SK-N-SH (cell line): ENCODE data around the gene CDK13. TPM values are rescaled to one million over a fixed set of nuclear protein-coding genes. Genes with fewer than 3 reads are reported as not detected.

Experiments
- CTCF ChIA-PET: fragments of 300-600, 350-600 bp; formaldehyde crosslinking; extraction: SDS; loops from one replicate; lab custom pipeline; 2021; lab: Yijun Ruan, JAX
- POLR2A ChIA-PET: fragments of 350-600 bp; sonication (Branson Sonifier 250); formaldehyde crosslinking; extraction: SDS; loops from one replicate; lab custom pipeline; 2020; ENCODE audit warnings: antibody characterized with exemption, inconsistent platforms; lab: Yijun Ruan, JAX
- DNase-seq: peaks from one replicate; pipeline ENCODE4 v3.0.0; 2012
- H2AFZ ChIP-seq: fragments of 200-600 bp; sonication (generic); 2 replicates; pipeline ENCODE4 v1.8.1; 2016; ENCODE audit warnings: antibody characterized with exemption, mild to moderate bottlenecking, low read depth
- H3F3A ChIP-seq: fragments of 200-600 bp; sonication (generic); replicated peaks from 2 replicates; pipeline ENCODE3; 2016; ENCODE audit warnings: antibody characterized with exemption, mild to moderate bottlenecking; ENCODE audit not compliant: insufficient read depth
- H3K27ac ChIP-seq, 2 experiments: fragments of 200-500 bp in 1 of 2; fragments of 200-600 bp in 1 of 2; sonication (Bioruptor generic) in 1 of 2; sonication (generic), shearing (Covaris generic) in 1 of 2; 2 replicates each; pipeline versions ENCODE4 v1.5.1 to v1.6.1; 2014 to 2016; ENCODE audit warnings: low read depth in 2 of 2, inconsistent platforms in 1 of 2, low read length in 1 of 2, mild to moderate bottlenecking in 1 of 2, mixed read lengths in 1 of 2
- H3K27me3 ChIP-seq: fragments of 200-600 bp; sonication (generic), shearing (Covaris generic); 2 replicates; pipeline ENCODE4 v1.6.1; 2016; ENCODE audit warnings: mixed run types; ENCODE audit not compliant: insufficient read depth
- H3K36me3 ChIP-seq, 2 experiments: fragments of 200-500 bp in 1 of 2; fragments of 200-600 bp in 1 of 2; sonication (Bioruptor generic) in 1 of 2; sonication (generic) in 1 of 2; replicated peaks in 1 of 2; 2 replicates each; pipeline versions ENCODE3 to v1.5.1; 2014 to 2016; ENCODE audit warnings: low read length in 1 of 2, mild to moderate bottlenecking in 1 of 2; ENCODE audit not compliant: insufficient read depth in 2 of 2, control insufficient read depth in 1 of 2
- H3K4me1 ChIP-seq, 2 experiments: fragments of 200-500 bp in 1 of 2; fragments of 200-600 bp in 1 of 2; sonication (Bioruptor generic) in 1 of 2; sonication (generic), shearing (Covaris generic) in 1 of 2; 2 replicates each; pipeline versions ENCODE4 v1.5.1 to v1.6.1; 2014 to 2016; ENCODE audit warnings: low read depth in 1 of 2, low read length in 1 of 2, mixed run types in 1 of 2; ENCODE audit not compliant: insufficient read depth in 2 of 2, control insufficient read depth in 1 of 2
- H3K4me2 ChIP-seq: fragments of 200-600 bp; sonication (generic), shearing (Covaris generic); 2 replicates; pipeline ENCODE4 v1.6.1; 2017; ENCODE audit warnings: mixed run types
- H3K4me3 ChIP-seq, 2 experiments: fragments of 200-500 bp in 1 of 2; fragments of 200-600 bp in 1 of 2; sonication (Bioruptor generic) in 1 of 2; sonication (generic), shearing (Covaris generic) in 1 of 2; 2 replicates each; pipeline versions ENCODE4 v1.5.1 to v1.8.1; 2014 to 2016; ENCODE audit warnings: low read depth in 2 of 2, inconsistent platforms in 1 of 2, low read length in 1 of 2, mild to moderate bottlenecking in 1 of 2, mixed read lengths in 1 of 2, moderate library complexity in 1 of 2
- H3K79me2 ChIP-seq: fragments of 200-600 bp; sonication (generic); 2 replicates; pipeline ENCODE4 v1.8.1; 2017; ENCODE audit warnings: mild to moderate bottlenecking; ENCODE audit not compliant: insufficient read depth
- H3K9ac ChIP-seq: fragments of 200-600 bp; sonication (generic); 2 replicates; pipeline ENCODE4 v1.6.1; 2017; ENCODE audit warnings: mixed run types
- H3K9me2 ChIP-seq: fragments of 200-600 bp; sonication (generic); 2 replicates; pipeline ENCODE4 v1.6.1; 2017; ENCODE audit warnings: mixed run types
- H3K9me3 ChIP-seq: fragments of 200-600 bp; sonication (generic); 2 replicates; pipeline ENCODE4 v1.6.1; 2017; ENCODE audit warnings: mixed run types, mild to moderate bottlenecking, moderate library complexity
- H4K20me1 ChIP-seq: fragments of 200-600 bp; sonication (generic); 2 replicates; pipeline ENCODE4 v1.6.1; 2017; ENCODE audit warnings: mild to moderate bottlenecking, mixed run types; ENCODE audit not compliant: insufficient read depth
- CHD2 ChIP-seq: fragments of 150-350 bp; IDR thresholded peaks from 2 replicates; pipeline ENCODE4 v1.6.1; 2018; ENCODE audit warnings: low read length; ENCODE audit not compliant: partially characterized antibody
- CTCF ChIP-seq: fragments of 200-600 bp; sonication (generic); IDR thresholded peaks from 2 replicates; pipeline ENCODE4 v1.6.1; 2017; ENCODE audit warnings: antibody characterized with exemption, mild to moderate bottlenecking, moderate library complexity
- ELF1 ChIP-seq: IDR thresholded peaks from 2 replicates; pipeline ENCODE4 v1.4.0; 2012
- EP300 ChIP-seq, 2 experiments: IDR thresholded peaks; 2 replicates each; pipeline versions ENCODE4 v1.4.0 to v1.6.1; 2012; ENCODE audit warnings: borderline replicate concordance in 1 of 2, low read depth in 1 of 2, low read length in 1 of 2
- FOXM1 ChIP-seq: IDR thresholded peaks from 2 replicates; pipeline ENCODE4 v1.4.0; 2012; ENCODE audit warnings: low read depth, mild to moderate bottlenecking
- GABPA ChIP-seq: IDR thresholded peaks from 2 replicates; pipeline ENCODE4 v1.4.0; 2012; ENCODE audit warnings: low read depth, mild to moderate bottlenecking
- GATA2 ChIP-seq: sonication (generic); formaldehyde crosslinking; IDR thresholded peaks from 2 replicates; pipeline ENCODE4 v1.5.0; 2020; ENCODE audit warnings: mild to moderate bottlenecking, missing genetic modification reagents
- MEF2A ChIP-seq: IDR thresholded peaks from 2 replicates; pipeline ENCODE4 v1.4.0; 2012; ENCODE audit warnings: low read depth, borderline replicate concordance
- NFIC ChIP-seq: IDR thresholded peaks from 2 replicates; pipeline ENCODE4 v1.4.0; 2012; ENCODE audit warnings: borderline replicate concordance
- NRF1 ChIP-seq: IDR thresholded peaks from 2 replicates; pipeline ENCODE4 v1.6.1; 2012; ENCODE audit warnings: low read depth, mild to moderate bottlenecking, low read length
- POLR2AphosphoS5 ChIP-seq: IDR thresholded peaks from 2 replicates; pipeline ENCODE4 v1.6.1; 2012; ENCODE audit warnings: low read depth, low read length
- RFX5 ChIP-seq: IDR thresholded peaks from 2 replicates; pipeline ENCODE4 v1.6.1; 2012; ENCODE audit warnings: mild to moderate bottlenecking, improper control_type of control experiment, low read length
- RXRA ChIP-seq: IDR thresholded peaks from 2 replicates; pipeline ENCODE4 v1.4.0; 2012; ENCODE audit warnings: low read depth, mild to moderate bottlenecking, borderline replicate concordance
- SIN3A ChIP-seq: IDR thresholded peaks from 2 replicates; pipeline ENCODE4 v1.6.1; 2012; ENCODE audit warnings: low read depth, mild to moderate bottlenecking, low read length, moderate library complexity, borderline replicate concordance
- SMC3 ChIP-seq: IDR thresholded peaks from 2 replicates; pipeline ENCODE4 v1.6.1; 2012; ENCODE audit warnings: low read depth, low read length, improper control_type of control experiment
- TCF12 ChIP-seq: IDR thresholded peaks from 2 replicates; pipeline ENCODE4 v1.4.0; 2012
- USF1 ChIP-seq: IDR thresholded peaks from 2 replicates; pipeline ENCODE4 v1.4.0; 2012; ENCODE audit warnings: low read depth, borderline replicate concordance
- WGBS: methylation state at CpG from one replicate; pipeline ENCODE4 v1.1.6; 2017; ENCODE audit warnings: low lambda C conversion rate; 5-methylcytosine and 5-hydroxymethylcytosine counted together
- polyA plus RNA-seq, 3 experiments: library from polyadenylated mRNA; depleted of rRNA; stranded (reverse); fragments of >200 nt; gene quantifications; 2 replicates each; pipeline ENCODE4 v1.2.3, GENCODE V29; 2012
- TF ChIP-seq, protein P1 (sequence below): IDR thresholded peaks from 2 replicates; pipeline ENCODE4; 2012
- TF ChIP-seq, protein P2 (sequence below): IDR thresholded peaks from 2 replicates; pipeline ENCODE4 v1.4.0; 2012; ENCODE audit warnings: low read depth
- TF ChIP-seq, protein P3 (sequence below): IDR thresholded peaks from 2 replicates; pipeline ENCODE4 v1.6.1; 2012; ENCODE audit warnings: mild to moderate bottlenecking, low read depth, low read length, moderate library complexity

The CDK13 gene
- polyA plus RNA-seq, 1 of the 3 experiments (the other 2 are of a cell fraction), result 23.1 TPM

- Histone ChIP-seq H3K4me2 (peak overlapping the region; percentile 78), H3K9me2 (no peaks in the 10 kb centered on the region), H3K4me1 (peaks cover 0 to 18% of the 10 kb centered on the region in 2 experiments; a peak in 3 of 4 replicates), H3K27me3 (no peaks in the 10 kb centered on the region), H2AFZ (no peak overlapping the region), H4K20me1 (peaks cover 86% of the 10 kb centered on the region), H3K27ac (no peak overlapping the region), H3K79me2 (peaks cover 96% of the 10 kb centered on the region), H3K9ac (no peak overlapping the region), H3K4me3 (peak overlapping the region in 1 of 2 experiments; percentile 9; a peak in 1 of 4 replicates), H3F3A (peaks cover 4% of the 10 kb centered on the region), H3K9me3 (no peaks in the 10 kb centered on the region), H3K36me3 (peaks cover 13 to 31% of the 10 kb centered on the region in 2 experiments)
- TF ChIP-seq RFX5, result no peak
- no peak for TF ChIP-seq USF1
- TF ChIP-seq ELF1, result no peak
- TF ChIP-seq, protein P1, sequence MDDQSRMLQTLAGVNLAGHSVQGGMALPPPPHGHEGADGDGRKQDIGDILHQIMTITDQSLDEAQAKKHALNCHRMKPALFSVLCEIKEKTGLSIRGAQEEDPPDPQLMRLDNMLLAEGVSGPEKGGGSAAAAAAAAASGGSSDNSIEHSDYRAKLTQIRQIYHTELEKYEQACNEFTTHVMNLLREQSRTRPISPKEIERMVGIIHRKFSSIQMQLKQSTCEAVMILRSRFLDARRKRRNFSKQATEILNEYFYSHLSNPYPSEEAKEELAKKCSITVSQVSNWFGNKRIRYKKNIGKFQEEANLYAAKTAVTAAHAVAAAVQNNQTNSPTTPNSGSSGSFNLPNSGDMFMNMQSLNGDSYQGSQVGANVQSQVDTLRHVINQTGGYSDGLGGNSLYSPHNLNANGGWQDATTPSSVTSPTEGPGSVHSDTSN, result no peak
- no peak for TF ChIP-seq GATA2
- TF ChIP-seq EP300 (IDR thresholded peaks at IDR 0.05; ENCODE audit: borderline replicate concordance in 1 of 2, low read depth in 1 of 2, low read length in 1 of 2), result no peak
- TF ChIP-seq FOXM1, result no peak
- TF ChIP-seq CHD2, result no peak
- TF ChIP-seq GABPA, result no peak
- TF ChIP-seq, protein P2, sequence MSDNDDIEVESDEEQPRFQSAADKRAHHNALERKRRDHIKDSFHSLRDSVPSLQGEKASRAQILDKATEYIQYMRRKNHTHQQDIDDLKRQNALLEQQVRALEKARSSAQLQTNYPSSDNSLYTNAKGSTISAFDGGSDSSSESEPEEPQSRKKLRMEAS, result no peak
- ChIA-PET POLR2A (no interaction called here), CTCF (interaction anchor here (0.6 to 9.3 kb wide), 7 partner anchors 24 to 957 kb away, joined by 3 to 100 read pairs (median 3); no protein-coding TSS in a partner anchor)
- WGBS, result 89% methylated on average over 4 of the region's 4 CpGs
- no peak for DNase-seq
These were observed 4.6 kb downstream of the CDK13 start for GRCh38 chr7:39954694-39955093.

DNA sequence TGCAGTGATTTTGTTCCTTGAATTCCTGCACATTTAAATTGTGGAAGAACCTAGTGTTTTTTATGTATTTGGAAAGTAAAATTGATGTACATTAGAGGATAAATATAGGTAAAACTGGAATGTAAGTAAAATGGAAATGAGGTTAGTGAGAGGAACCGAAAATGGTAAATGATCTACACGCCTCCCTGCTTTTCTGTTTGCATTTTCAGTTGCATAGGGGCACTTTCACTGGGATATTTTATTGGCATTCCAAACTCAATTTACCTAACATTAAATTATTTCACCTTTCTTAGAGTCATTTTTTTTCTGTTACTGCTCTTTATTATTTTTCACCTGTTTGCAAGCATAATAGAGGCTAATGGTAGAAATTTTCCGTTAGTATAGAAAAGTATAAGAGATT, 8.0 kb downstream of the CDK13 start:
- Histone ChIP-seq H3K4me2 (no peak overlapping the region), H3F3A (peaks cover 7% of the 10 kb centered on the region), H2AFZ (no peak overlapping the region), H3K36me3 (peaks cover 13 to 47% of the 10 kb centered on the region in 2 experiments), H4K20me1 (peaks cover 98% of the 10 kb centered on the region), H3K27ac (no peak overlapping the region), H3K4me3 (no peak overlapping the region), H3K79me2 (peaks cover 100% of the 10 kb centered on the region), H3K9me3 (no peaks in the 10 kb centered on the region), H3K4me1 (peaks cover 0 to 14% of the 10 kb centered on the region in 2 experiments; a peak in 3 of 4 replicates), H3K9ac (no peak overlapping the region), H3K27me3 (no peaks in the 10 kb centered on the region), H3K9me2 (no peaks in the 10 kb centered on the region)
- CTCF ChIA-PET, result interaction anchor here (1.0 to 2.9 kb wide), 4 partner anchors 41 to 95 kb away, joined by 3 to 13 read pairs (median 8); no protein-coding TSS in a partner anchor
- no peak for DNase-seq
- POLR2A ChIA-PET, result interaction anchor here (0.5 kb wide), 1 partner anchor 45 kb away, joined by 3 read pairs; no protein-coding TSS in a partner anchor
- 95% methylated on average over 3 of the region's 3 CpGs for WGBS
- no peak for TF ChIP-seq TCF12
- TF ChIP-seq USF1, result no peak
- TF ChIP-seq NFIC, result no peak
- TF ChIP-seq NRF1, result no peak
- no peak for TF ChIP-seq CHD2
- TF ChIP-seq RXRA, result no peak
- no peak for TF ChIP-seq SIN3A
- TF ChIP-seq FOXM1, result no peak
- TF ChIP-seq, protein P3, sequence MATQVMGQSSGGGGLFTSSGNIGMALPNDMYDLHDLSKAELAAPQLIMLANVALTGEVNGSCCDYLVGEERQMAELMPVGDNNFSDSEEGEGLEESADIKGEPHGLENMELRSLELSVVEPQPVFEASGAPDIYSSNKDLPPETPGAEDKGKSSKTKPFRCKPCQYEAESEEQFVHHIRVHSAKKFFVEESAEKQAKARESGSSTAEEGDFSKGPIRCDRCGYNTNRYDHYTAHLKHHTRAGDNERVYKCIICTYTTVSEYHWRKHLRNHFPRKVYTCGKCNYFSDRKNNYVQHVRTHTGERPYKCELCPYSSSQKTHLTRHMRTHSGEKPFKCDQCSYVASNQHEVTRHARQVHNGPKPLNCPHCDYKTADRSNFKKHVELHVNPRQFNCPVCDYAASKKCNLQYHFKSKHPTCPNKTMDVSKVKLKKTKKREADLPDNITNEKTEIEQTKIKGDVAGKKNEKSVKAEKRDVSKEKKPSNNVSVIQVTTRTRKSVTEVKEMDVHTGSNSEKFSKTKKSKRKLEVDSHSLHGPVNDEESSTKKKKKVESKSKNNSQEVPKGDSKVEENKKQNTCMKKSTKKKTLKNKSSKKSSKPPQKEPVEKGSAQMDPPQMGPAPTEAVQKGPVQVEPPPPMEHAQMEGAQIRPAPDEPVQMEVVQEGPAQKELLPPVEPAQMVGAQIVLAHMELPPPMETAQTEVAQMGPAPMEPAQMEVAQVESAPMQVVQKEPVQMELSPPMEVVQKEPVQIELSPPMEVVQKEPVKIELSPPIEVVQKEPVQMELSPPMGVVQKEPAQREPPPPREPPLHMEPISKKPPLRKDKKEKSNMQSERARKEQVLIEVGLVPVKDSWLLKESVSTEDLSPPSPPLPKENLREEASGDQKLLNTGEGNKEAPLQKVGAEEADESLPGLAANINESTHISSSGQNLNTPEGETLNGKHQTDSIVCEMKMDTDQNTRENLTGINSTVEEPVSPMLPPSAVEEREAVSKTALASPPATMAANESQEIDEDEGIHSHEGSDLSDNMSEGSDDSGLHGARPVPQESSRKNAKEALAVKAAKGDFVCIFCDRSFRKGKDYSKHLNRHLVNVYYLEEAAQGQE, result no peak
- no peak for TF ChIP-seq RFX5
- TF ChIP-seq POLR2AphosphoS5, result no peak
- TF ChIP-seq CTCF, result no peak
- no peak for TF ChIP-seq SMC3
- TF ChIP-seq MEF2A, result no peak
